H9 (cell line): ENCODE data around the gene CCDC127. TPM values are rescaled to one million over a fixed set of nuclear protein-coding genes. Genes with fewer than 3 reads are reported as not detected.

ENCODE experiments used
- DNase-seq: peaks from one replicate; pipeline ENCODE4 v3.0.0-alpha.2; 2017
- H2AFZ ChIP-seq: one replicate; pipeline ENCODE4 v1.6.1; 2013; ENCODE audit warnings: mild to moderate bottlenecking, low read length, control low read depth, moderate library complexity
- H2AK5ac ChIP-seq: 2 replicates; pipeline ENCODE4 v1.6.1; 2013; ENCODE audit warnings: low read length, control low read depth, mixed read lengths; ENCODE audit not compliant: insufficient read length
- H2BK120ac ChIP-seq: one replicate; pipeline ENCODE4 v1.6.1; 2013; ENCODE audit warnings: low read depth, mild to moderate bottlenecking, low read length, control low read depth, inconsistent platforms; ENCODE audit not compliant: poor library complexity, severe bottlenecking
- H2BK12ac ChIP-seq: 2 replicates; pipeline ENCODE4 v1.6.1; 2013; ENCODE audit warnings: low read length, control low read depth, mixed read lengths, low read depth; ENCODE audit not compliant: insufficient read length
- H2BK15ac ChIP-seq: 2 replicates; pipeline ENCODE4 v1.6.1; 2013; ENCODE audit warnings: low read depth, low read length, control low read depth
- H2BK20ac ChIP-seq: one replicate; pipeline ENCODE4 v1.6.1; 2013; ENCODE audit warnings: low read depth, mild to moderate bottlenecking, low read length, control low read depth, inconsistent platforms; ENCODE audit not compliant: poor library complexity, severe bottlenecking
- H2BK5ac ChIP-seq: 2 replicates; pipeline ENCODE4 v1.6.1; 2013; ENCODE audit warnings: low read length, control low read depth, mixed read lengths; ENCODE audit not compliant: insufficient read length
- H3K14ac ChIP-seq: 2 replicates; pipeline ENCODE4 v1.6.1; 2013; ENCODE audit warnings: low read length, control low read depth; ENCODE audit not compliant: insufficient read depth
- H3K18ac ChIP-seq: 2 replicates; pipeline ENCODE4 v1.6.1; 2013; ENCODE audit warnings: low read depth, mild to moderate bottlenecking, mixed read lengths, low read length, control low read depth; ENCODE audit not compliant: insufficient read length
- H3K23ac ChIP-seq: 2 replicates; pipeline ENCODE4 v1.6.1; 2013; ENCODE audit warnings: low read length, control low read depth, mixed read lengths, low read depth; ENCODE audit not compliant: insufficient read length
- H3K23me2 ChIP-seq: 2 replicates; pipeline ENCODE4 v1.6.1; 2013; ENCODE audit warnings: low read depth, mild to moderate bottlenecking, mixed read lengths, low read length, control low read depth; ENCODE audit not compliant: insufficient read length, poor library complexity, severe bottlenecking
- H3K27ac ChIP-seq: 2 replicates; pipeline ENCODE4 v1.5.1; 2013; ENCODE audit warnings: low read length, control low read depth, mixed read lengths, low read depth; ENCODE audit not compliant: insufficient read length
- H3K27me3 ChIP-seq: 2 replicates; pipeline ENCODE4 v1.6.1; 2013; ENCODE audit warnings: low read length, control low read depth, inconsistent platforms; ENCODE audit not compliant: insufficient read depth
- H3K4ac ChIP-seq: 2 replicates; pipeline ENCODE4 v1.6.1; 2013; ENCODE audit warnings: low read depth, mild to moderate bottlenecking, control low read depth, inconsistent platforms, low read length, moderate library complexity
- H3K4me1 ChIP-seq: 2 replicates; pipeline ENCODE4 v1.6.1; 2013; ENCODE audit warnings: low read length, control low read depth, inconsistent platforms; ENCODE audit not compliant: insufficient read depth
- H3K4me2 ChIP-seq: 2 replicates; pipeline ENCODE4 v1.6.1; 2013; ENCODE audit warnings: low read length, control low read depth, mixed read lengths; ENCODE audit not compliant: insufficient read length, insufficient read depth
- H3K56ac ChIP-seq: 2 replicates; pipeline ENCODE4 v1.6.1; 2013; ENCODE audit warnings: low read depth, mild to moderate bottlenecking, mixed read lengths, low read length, control low read depth; ENCODE audit not compliant: insufficient read length
- H3K79me1 ChIP-seq: 2 replicates; pipeline ENCODE4 v1.6.1; 2013; ENCODE audit warnings: low read depth, mild to moderate bottlenecking, moderate library complexity, low read length, control low read depth, inconsistent platforms; ENCODE audit not compliant: insufficient read depth, poor library complexity, severe bottlenecking
- H3K79me2 ChIP-seq: 2 replicates; pipeline ENCODE4 v1.6.1; 2013; ENCODE audit warnings: low read length, control low read depth, inconsistent platforms; ENCODE audit not compliant: insufficient read depth
- H3K9ac ChIP-seq: 2 replicates; pipeline ENCODE4 v1.6.1; 2013; ENCODE audit warnings: low read length, control low read depth, mixed read lengths; ENCODE audit not compliant: insufficient read length; ENCODE audit errors: extremely low read depth
- H3K9me3 ChIP-seq: one replicate; pipeline ENCODE4 v1.6.1; 2013; ENCODE audit warnings: low read depth, low read length, inconsistent platforms; ENCODE audit not compliant: control insufficient read depth
- H3T11ph ChIP-seq: one replicate; pipeline ENCODE4 v1.6.1; 2013; ENCODE audit warnings: mild to moderate bottlenecking, low read length, control low read depth, inconsistent platforms
- H4K20me1 ChIP-seq: one replicate; pipeline ENCODE4 v1.6.1; 2013; ENCODE audit not compliant: control insufficient read depth, insufficient read length, insufficient read depth
- H4K5ac ChIP-seq: 2 replicates; pipeline ENCODE4 v1.6.1; 2013; ENCODE audit warnings: low read depth, mild to moderate bottlenecking, mixed read lengths, low read length, control low read depth; ENCODE audit not compliant: insufficient read length
- H4K8ac ChIP-seq: replicated peaks from 2 replicates; pipeline ENCODE4 v1.6.1; 2013; ENCODE audit warnings: low read length, control low read depth, mixed read lengths, low read depth; ENCODE audit not compliant: insufficient read length
- H4K91ac ChIP-seq: 2 replicates; pipeline ENCODE4 v1.6.1; 2013; ENCODE audit warnings: low read depth, mild to moderate bottlenecking, moderate library complexity, mixed read lengths, low read length, control low read depth; ENCODE audit not compliant: insufficient read length
- H3K27ac Mint-ChIP-seq, 3 experiments: 2 replicates in 2 of 3; 3 replicates in 1 of 3; pipeline ENCODE4 v1.8.0; 2020 to 2021; ENCODE audit warnings: mixed read lengths in 3 of 3, mild to moderate bottlenecking in 1 of 3, moderate library complexity in 1 of 3
- H3K27me3 Mint-ChIP-seq: 2 replicates; pipeline ENCODE4 v1.8.0; 2021; ENCODE audit warnings: low read depth, mild to moderate bottlenecking, moderate library complexity, mixed read lengths
- H3K36me3 Mint-ChIP-seq, 3 experiments: 2 replicates in 2 of 3; 3 replicates in 1 of 3; pipeline ENCODE4 v1.8.0; 2020 to 2021; ENCODE audit warnings: low read depth in 3 of 3, mixed read lengths in 3 of 3; ENCODE audit not compliant: insufficient read depth in 1 of 3
- H3K4me1 Mint-ChIP-seq, 2 experiments: 2 replicates each; pipeline ENCODE4 v1.8.0; 2020; ENCODE audit warnings: mixed read lengths in 2 of 2
- H3K4me3 Mint-ChIP-seq, 2 experiments: 2 replicates in 1 of 2; 3 replicates in 1 of 2; pipeline ENCODE4 v1.8.0; 2020 to 2021; ENCODE audit warnings: mild to moderate bottlenecking in 2 of 2, mixed read lengths in 2 of 2, moderate library complexity in 1 of 2
- H3K9me3 Mint-ChIP-seq, 2 experiments: 2 replicates in 1 of 2; 3 replicates in 1 of 2; pipeline ENCODE4 v1.8.0; 2020; ENCODE audit warnings: mild to moderate bottlenecking in 2 of 2, mixed read lengths in 2 of 2, moderate library complexity in 1 of 2
- CTCF ChIP-seq: fragments of 200-600 bp; sonication (generic); conservative IDR thresholded peaks from 3 replicates; pipeline ENCODE4 v1.8.0; 2021; ENCODE audit warnings: antibody characterized with exemption, mild to moderate bottlenecking
- WGBS: extraction: QIAGEN DNeasy Blood & Tissue Kit; methylation state at CpG from one replicate; pipeline ENCODE4 v1.1.7; 2013; ENCODE audit warnings: missing lambda C conversion rate, low lambda C conversion rate, mixed read lengths; ENCODE audit not compliant: insufficient read length; ENCODE audit errors: extremely low coverage; 5-methylcytosine and 5-hydroxymethylcytosine counted together
- total RNA-seq: library from RNA; stranded (reverse); gene quantifications from 2 replicates; pipeline ENCODE4 v1.2.1, GENCODE V29; 2021

Gene CCDC127
- total RNA-seq, 1 experiment from 2014 or later, result 9.0 TPM

GRCh38 chr5:213803-214395, 4.1 kb downstream of the CCDC127 start:
- Mint-ChIP-seq H3K4me1 (peaks cover 8% of the 10 kb centered on the region in 2 experiments), H3K4me3 (no peak overlapping the region), H3K27me3 (no peaks in the 10 kb centered on the region), H3K36me3 (peaks cover 14 to 32% (median 25%) of the 10 kb centered on the region in 3 experiments; a peak in 6 of 7 replicates), H3K27ac (no peak overlapping the region), H3K9me3 (no peaks in the 10 kb centered on the region)
- Histone ChIP-seq H2BK15ac (no peak overlapping the region), H2AFZ (no peak overlapping the region), H3K4ac (no peak overlapping the region), H4K8ac (no peak overlapping the region), H3K79me1 (peaks cover 4% of the 10 kb centered on the region), H3K9ac (no peak overlapping the region), H2BK5ac (no peak overlapping the region), H3K9me3 (no peaks in the 10 kb centered on the region), H4K91ac (no peak overlapping the region), H4K20me1 (no peaks in the 10 kb centered on the region), H3K4me1 (no peaks in the 10 kb centered on the region), H3K23ac (no peak overlapping the region), H2BK120ac (no peak overlapping the region), H2AK5ac (no peak overlapping the region), H3K14ac (no peak overlapping the region), H3T11ph (no peak overlapping the region), H2BK20ac (no peak overlapping the region), H3K23me2 (no peaks in the 10 kb centered on the region), H3K27ac (no peak overlapping the region), H3K27me3 (no peaks in the 10 kb centered on the region), H2BK12ac (no peak overlapping the region), H3K79me2 (peaks cover 2% of the 10 kb centered on the region; the same call in 1 of the 2 replicates), H3K56ac (no peak overlapping the region), H4K5ac (no peak overlapping the region), H3K18ac (no peak overlapping the region), H3K4me2 (no peak overlapping the region)
- no peak for DNase-seq
- TF ChIP-seq CTCF, result no peak
- WGBS, result no CpG with 5 or more reads among the region's 12 CpGs
